Heart left ventricle (tissue), 16 donors: Measurements from ENCODE around the gene NECTIN1. TPM values are rescaled to one million over a fixed set of nuclear protein-coding genes. Genes with fewer than 3 reads are reported as not detected.
A peak's percentile ranks its signal among the peaks of the same experiment; 100 is the strongest.

ENCODE experiments used
- ATAC-seq, 4 donors: fragments of 200-7000 bp; cut with Tn5 transposase; one replicate each; pipeline ENCODE4 v1.9.1; 2020 to 2022; ENCODE audit warnings: moderate library complexity in 4 of 4, mild to moderate bottlenecking in 3 of 4, moderate number of reproducible peaks in 1 of 4
- DNase-seq, 5 donors: peaks; one replicate each; pipeline ENCODE4 v3.0.0-alpha.2; 2020
- H3K27ac ChIP-seq, 12 donors: fragments of 200-600 bp; sonication (generic) in 4 of 12; one replicate each; pipeline versions ENCODE4 v1.5.0 to v1.8.0; 2016 to 2022; ENCODE audit warnings: mild to moderate bottlenecking in 2 of 12
- H3K27me3 ChIP-seq, 9 donors: fragments of 200-600 bp; sonication (generic) in 2 of 9; one replicate each; pipeline versions ENCODE4 v1.5.1 to v1.8.0; 2016 to 2022; ENCODE audit warnings: mild to moderate bottlenecking in 3 of 9
- H3K36me3 ChIP-seq, 9 donors: fragments of 200-600 bp; sonication (generic) in 2 of 9; one replicate each; pipeline versions ENCODE4 v1.5.0 to v1.8.0; 2018 to 2022; ENCODE audit warnings: mild to moderate bottlenecking in 2 of 9
- H3K4me1 ChIP-seq, 12 donors: fragments of 200-600 bp; sonication (generic) in 4 of 12; one replicate each; pipeline versions ENCODE4 v1.5.0 to v1.8.0; 2016 to 2022; ENCODE audit warnings: mild to moderate bottlenecking in 3 of 12
- H3K4me3 ChIP-seq, 12 donors: fragments of 200-600 bp; sonication (generic) in 4 of 12; one replicate each; pipeline versions ENCODE4 v1.5.0 to v1.8.0; 2017 to 2022; ENCODE audit warnings: mild to moderate bottlenecking in 9 of 12, moderate library complexity in 4 of 12
- H3K9me3 ChIP-seq, 12 donors: fragments of 200-600 bp; sonication (generic) in 4 of 12; one replicate each; pipeline versions ENCODE4 v1.5.0 to v1.8.0; 2016 to 2022; ENCODE audit warnings: mild to moderate bottlenecking in 1 of 12
- CTCF ChIP-seq, 12 donors: fragments of 200-600 bp; sonication (generic) in 4 of 12; IDR thresholded peaks; one replicate each; pipeline versions ENCODE4 v1.5.0 to v1.8.0; 2018 to 2022; ENCODE audit warnings: antibody characterized with exemption in 12 of 12, mild to moderate bottlenecking in 5 of 12
- POLR2A ChIP-seq, 2 donors: fragments of 450-650 bp; IDR thresholded peaks; one replicate each; pipeline ENCODE4 v1.6.1; 2017; ENCODE audit warnings: antibody characterized with exemption in 2 of 2, mild to moderate bottlenecking in 2 of 2, moderate library complexity in 2 of 2
- WGBS, 4 donors: extraction: QIAGEN DNeasy Blood & Tissue Kit in 2 of 4; methylation state at CpG; one replicate each; pipeline versions ENCODE4 v1.1.5 to v1.1.7; 2013 to 2018; 5-methylcytosine and 5-hydroxymethylcytosine counted together
- intact Hi-C, 10 donors: fragments of 100-400 bp; cut with DNase I; formaldehyde crosslinking; loops; one replicate each; pipeline versions ENCODE4 v1.11.1 to v1.14.2; 2022
- polyA plus RNA-seq, 2 donors: library from polyadenylated mRNA; stranded (reverse); fragments of 200-250 nt; gene quantifications; one replicate each; pipeline ENCODE4 v1.2.3, GENCODE V29; 2013
- total RNA-seq, 9 donors: library from RNA; depleted of rRNA in 2 of 9; stranded (reverse); fragments of >200 nt in 2 of 9; fragmentation: NEBNext Ultra II Directional in 3 of 9; extraction: Animal tissue kit (Norgen Biotek cat#: 25700) in 3 of 9; gene quantifications; one replicate each; pipeline versions ENCODE4 v1.1.0 to v1.2.4, GENCODE V29; 2016 to 2023
- donor health status: ischemic (EF 13 %, LVEDD 7.1; RV severe dilation, severe dysfunction).
- donor health status: healthy with polysubstance abuse.
- donor health status: DM: no; HTN: yes; CAD: no.
- donor health status: DM: no; HTN: no; CAD: no.
- donor health status: ischemic (EF 25% LVEDD 6.9; RV normal size, moderate dysfunction).
- donor health status: ischemic (EF 25% LVEDD 5.7; RV mildly dilated, moderate dysfunction).
- donor health status: healthy.
- donor health status: DM: yes; HTN: yes; CAD: no.
- donor health status: ischemic (EF 35%, LVEDD 5.7; RV mildly dilated, moderate dysfunction).
- donor health status: nonischemic (EF 11% LVEDD 7.7; RV severe dilation, severe dysfunction).
- donor health status: DM: yes; HTN: yes; CAD: no.
- donor health status: PGD.
- donor health status: ischemic (EF 29% LVEDD 5.4; RV normal size, mild dysfunction).
- donor health status: nonischemic (EF 23%, LVEDD 6.1; RV moderate dilation, normal function).

Gene NECTIN1
- total and polyA plus RNA-seq, 11 donors, result 5.8 to 28.6 (median 18.5) TPM

DNA sequence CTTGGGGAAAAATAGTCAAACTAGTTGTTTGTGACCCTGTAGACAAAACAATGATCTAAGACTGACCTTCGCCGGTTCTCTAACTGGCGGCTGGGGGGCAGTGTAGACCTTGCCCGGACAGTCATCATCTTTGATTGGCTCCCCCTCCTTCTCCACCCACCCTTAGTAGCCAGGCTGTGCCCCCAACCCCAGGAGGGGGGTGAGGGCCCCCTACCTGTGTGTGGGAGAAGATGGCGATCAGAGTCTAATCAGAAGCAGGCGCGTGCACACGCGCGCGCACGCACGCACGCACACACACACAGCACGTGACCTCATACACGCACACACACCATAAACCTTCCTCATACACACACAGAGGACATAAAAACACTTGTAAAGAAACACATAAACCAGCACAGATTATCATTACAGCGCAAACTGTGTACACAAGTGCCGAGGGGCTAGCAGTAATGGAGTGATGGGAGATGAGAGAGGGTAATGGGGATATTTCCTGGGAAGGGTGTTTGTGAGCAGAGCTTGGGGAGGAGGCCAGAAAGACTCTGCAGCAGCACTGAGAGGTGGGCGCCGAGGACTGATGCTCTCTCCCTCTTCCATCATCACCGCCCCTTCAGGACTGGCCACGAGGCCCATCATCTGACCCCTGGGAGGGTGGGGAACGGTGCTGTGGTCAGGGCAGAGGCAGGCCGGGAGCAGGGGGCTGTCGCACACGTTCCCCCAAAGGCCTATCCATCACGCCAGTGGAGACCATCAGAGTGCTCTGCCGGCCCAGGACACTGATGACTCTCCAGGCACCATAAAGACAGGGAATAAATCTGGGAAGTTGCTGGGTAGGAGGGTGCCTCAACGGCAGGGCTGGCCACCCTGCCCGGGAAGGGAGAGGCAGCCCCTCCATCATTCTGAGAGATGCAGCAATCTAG, 12.2 kb downstream of the NECTIN1 start:
- H3K36me3 ChIP-seq, result no peaks in the 10 kb centered on the region
- no peak overlapping the region for H3K4me3 ChIP-seq
- no peaks in the 10 kb centered on the region for H3K9me3 ChIP-seq
- H3K4me1 ChIP-seq, result peaks cover 0 to 10% (median 3%) of the 10 kb centered on the region in 12 donors
- intact Hi-C loops, result no loop called here
- no peaks in the 10 kb centered on the region for H3K27me3 ChIP-seq
- TF ChIP-seq CTCF (IDR thresholded peaks at IDR 0.05) (no peak), POLR2A (IDR thresholded peaks at IDR 0.05) (no peak)
- H3K27ac ChIP-seq, result no peak overlapping the region
- WGBS, 4 donors, result 92 to 94% (median 93%) methylated on average over 28 to 30 of the region's 30 CpGs
- peak in 2 of 5 donors; percentile 13 to 33 for DNase-seq
- ATAC-seq, result no peak

- DNase-seq, result no peak
- intact Hi-C loops, result no loop called here
- no peaks in the 10 kb centered on the region for H3K9me3 ChIP-seq
- no peak overlapping the region for H3K4me3 ChIP-seq
- peaks cover 0 to 7% (median 0%) of the 10 kb centered on the region in 12 donors for H3K4me1 ChIP-seq
- 78 to 86% (median 85%) methylated on average over 6 of the region's 6 CpGs for WGBS, 4 donors
- no peak for ATAC-seq
- no peaks in the 10 kb centered on the region for H3K36me3 ChIP-seq
- TF ChIP-seq POLR2A (IDR thresholded peaks at IDR 0.05), result no peak
- no peak for TF ChIP-seq CTCF (IDR thresholded peaks at IDR 0.05)
- no peak overlapping the region for H3K27ac ChIP-seq
- no peaks in the 10 kb centered on the region for H3K27me3 ChIP-seq
Observed at GRCh38 chr11:119714590-119714989, 14.4 kb downstream of the NECTIN1 start.

DNA sequence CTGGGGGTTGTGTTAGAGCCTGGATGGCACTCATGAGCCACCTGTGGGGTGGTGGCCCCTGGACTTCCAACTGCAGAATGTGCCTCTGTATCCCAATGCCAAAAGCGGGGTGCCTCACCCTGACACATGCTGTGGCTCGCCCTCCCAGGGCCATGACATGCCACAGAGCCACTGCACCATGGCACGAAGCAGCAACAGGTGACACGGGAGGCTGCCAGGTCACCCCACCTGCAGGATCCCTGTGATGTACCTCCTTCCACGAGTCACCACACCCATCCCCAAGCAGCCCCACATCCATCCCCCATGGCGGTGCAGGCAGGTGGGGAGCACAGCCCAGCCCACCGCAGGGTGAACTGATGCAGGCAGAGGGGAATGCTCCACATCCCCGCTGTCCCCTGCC, 14.8 kb downstream of the NECTIN1 start:
- Histone ChIP-seq H3K36me3 (no peaks in the 10 kb centered on the region), H3K4me3 (no peak overlapping the region), H3K9me3 (no peaks in the 10 kb centered on the region), H3K4me1 (peaks cover 0 to 11% (median 0%) of the 10 kb centered on the region in 12 donors), H3K27ac (no peak overlapping the region), H3K27me3 (no peaks in the 10 kb centered on the region)
- WGBS, 4 donors, result 94 to 99% (median 95%) methylated on average over 4 to 8 of the region's 8 CpGs
- intact Hi-C loops, result no loop called here
- ATAC-seq (no peak), DNase-seq (peak in 1 of 5 donors; percentile 49)
- TF ChIP-seq POLR2A (IDR thresholded peaks at IDR 0.05) (no peak), CTCF (IDR thresholded peaks at IDR 0.05) (no peak)

DNA sequence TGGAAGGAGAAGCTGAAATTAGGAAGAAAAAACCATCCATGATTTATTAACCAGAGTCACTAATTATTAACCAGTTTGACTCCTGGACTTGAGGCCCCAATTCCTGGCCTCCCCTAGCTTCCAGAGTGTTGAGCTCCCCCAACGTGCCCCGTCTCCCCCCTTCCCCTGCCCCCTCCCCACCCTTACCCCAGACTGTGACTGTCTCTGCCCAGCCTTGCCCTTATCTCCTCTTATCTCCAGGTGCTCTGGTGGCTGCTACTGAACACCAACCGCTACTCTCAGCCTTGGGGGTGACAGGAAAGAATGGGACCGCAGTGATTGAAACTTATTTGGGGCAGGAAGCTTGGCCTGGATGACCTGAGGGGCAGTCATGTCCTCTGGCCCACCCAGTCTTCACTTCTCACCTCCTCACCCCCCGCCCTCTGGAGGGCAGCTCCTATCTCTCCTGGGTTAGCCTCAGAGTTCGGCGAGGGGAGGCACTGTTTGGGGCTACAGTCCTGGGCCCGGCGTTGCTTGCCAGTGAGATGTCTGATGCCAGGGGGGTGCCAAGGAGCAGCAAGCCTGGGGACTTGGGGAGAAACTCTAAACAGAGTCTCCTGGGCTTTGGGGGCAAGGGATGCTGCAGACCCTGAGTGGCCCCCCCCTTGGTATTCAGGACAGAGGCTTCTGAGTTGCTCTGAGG, 15.5 kb downstream of the NECTIN1 start:
- no peak overlapping the region for H3K27ac ChIP-seq

More for the DNA sequence above, 15.5 kb downstream of the NECTIN1 start:
- no peak overlapping the region for H3K4me3 ChIP-seq
- no peaks in the 10 kb centered on the region for H3K9me3 ChIP-seq
- TF ChIP-seq POLR2A (IDR thresholded peaks at IDR 0.05) (no peak), CTCF (IDR thresholded peaks at IDR 0.05) (no peak)
- WGBS, 4 donors, result 82 to 94% (median 87%) methylated on average over 6 to 9 of the region's 9 CpGs
- ATAC-seq (no peak), DNase-seq (peak in 1 of 5 donors; percentile 48)
- H3K27me3 ChIP-seq, result no peaks in the 10 kb centered on the region
- intact Hi-C loops, result no loop called here
- H3K36me3 ChIP-seq, result no peaks in the 10 kb centered on the region
- H3K4me1 ChIP-seq, result peaks cover 0 to 13% (median 0%) of the 10 kb centered on the region in 12 donors
